H1 (cell line): Measurements from ENCODE around the gene PLAU. TPM values are rescaled to one million over a fixed set of nuclear protein-coding genes. Genes with fewer than 3 reads are reported as not detected.

ENCODE experiments used
- CTCF ChIA-PET: fragments of 300-600 bp; sonication (Branson Sonifier 250); formaldehyde crosslinking; loops from one replicate; lab custom pipeline; 2021; ENCODE audit not compliant: partially characterized antibody; lab: Charles Lee
- POLR2A ChIA-PET: fragments of 300-600 bp; sonication (Branson Sonifier 250); formaldehyde crosslinking; loops from one replicate; lab custom pipeline; 2021; ENCODE audit warnings: inconsistent platforms; ENCODE audit not compliant: partially characterized antibody; lab: Charles Lee
- DNase-seq, 2 experiments: peaks; one replicate each; pipeline versions ENCODE4 v3.0.0 to v3.0.0-alpha.2; 2010 to 2022; ENCODE audit warnings: low spot score in 2 of 2, low read depth in 1 of 2, mixed read lengths in 1 of 2
- FAIRE-seq: peaks from 2 replicates; lab custom pipeline; 2011; peaks lifted over from hg19 to GRCh38; lab: Jason Lieb, UNC
- H2AFZ ChIP-seq: 2 replicates; pipeline ENCODE4 v1.8.1; 2012; ENCODE audit warnings: low read length, inconsistent platforms
- H2AK5ac ChIP-seq: 2 replicates; pipeline ENCODE4 v1.6.1; 2013; ENCODE audit warnings: low read depth, low read length
- H2BK120ac ChIP-seq: replicated peaks from 2 replicates; pipeline ENCODE3; 2013; ENCODE audit warnings: low read depth, low read length, inconsistent platforms
- H2BK12ac ChIP-seq: 2 replicates; pipeline ENCODE4 v1.6.1; 2013; ENCODE audit warnings: low read depth, low read length
- H2BK15ac ChIP-seq: 2 replicates; pipeline ENCODE4 v1.6.1; 2013; ENCODE audit warnings: low read length
- H2BK20ac ChIP-seq: 2 replicates; pipeline ENCODE4 v1.6.1; 2013; ENCODE audit warnings: low read length
- H2BK5ac ChIP-seq: 2 replicates; pipeline ENCODE4 v1.6.1; 2013; ENCODE audit warnings: low read depth, low read length
- H3K14ac ChIP-seq: 2 replicates; pipeline ENCODE4 v1.6.1; 2013; ENCODE audit warnings: inconsistent platforms; ENCODE audit not compliant: insufficient read length
- H3K18ac ChIP-seq: 2 replicates; pipeline ENCODE4 v1.6.1; 2013; ENCODE audit warnings: low read length; ENCODE audit errors: extremely low read depth
- H3K23ac ChIP-seq: 2 replicates; pipeline ENCODE4 v1.6.1; 2013; ENCODE audit warnings: inconsistent platforms; ENCODE audit not compliant: insufficient read length
- H3K23me2 ChIP-seq: 2 replicates; pipeline ENCODE4 v1.6.1; 2013; ENCODE audit warnings: low read depth, low read length
- H3K27ac ChIP-seq: 2 replicates; pipeline ENCODE4 v1.6.1; 2011; ENCODE audit warnings: low read depth, low read length, inconsistent platforms
- H3K27me3 ChIP-seq, 4 experiments: replicated peaks in 1 of 4; 1 replicate in 1 of 4; 2 replicates in 3 of 4; pipeline versions ENCODE4 v1.6.1 to v1.8.1; 2011 to 2013; ENCODE audit warnings: low read length in 3 of 4, mild to moderate bottlenecking in 3 of 4, inconsistent platforms in 2 of 4, mixed read lengths in 2 of 4, moderate library complexity in 1 of 4; ENCODE audit not compliant: control insufficient read depth in 3 of 4, insufficient read depth in 3 of 4; ENCODE audit errors: extremely low read depth in 1 of 4
- H3K36me3 ChIP-seq, 4 experiments: 2 replicates each; pipeline versions ENCODE4 v1.6.1 to v1.8.1; 2011 to 2013; ENCODE audit warnings: mild to moderate bottlenecking in 4 of 4, low read length in 3 of 4, moderate library complexity in 2 of 4, control low read depth in 1 of 4, inconsistent platforms in 1 of 4; ENCODE audit not compliant: insufficient read depth in 4 of 4, control insufficient read depth in 2 of 4
- H3K4ac ChIP-seq: replicated peaks from 2 replicates; pipeline ENCODE3; 2013; ENCODE audit warnings: low read length, low read depth, mixed read lengths, inconsistent platforms; ENCODE audit not compliant: insufficient read length
- H3K4me1 ChIP-seq, 4 experiments: replicated peaks in 1 of 4; 1 replicate in 1 of 4; 2 replicates in 3 of 4; pipeline versions ENCODE4 v1.6.1 to v1.8.1; 2011 to 2013; ENCODE audit warnings: low read length in 3 of 4, inconsistent platforms in 2 of 4, mixed read lengths in 1 of 4; ENCODE audit not compliant: insufficient read depth in 4 of 4, control insufficient read depth in 3 of 4
- H3K4me2 ChIP-seq, 2 experiments: 2 replicates each; pipeline versions ENCODE4 v1.6.1 to v1.8.1; 2011 to 2013; ENCODE audit warnings: low read depth in 2 of 2, low read length in 2 of 2, control low read depth in 1 of 2, inconsistent platforms in 1 of 2, mild to moderate bottlenecking in 1 of 2; ENCODE audit not compliant: insufficient read depth in 1 of 2
- H3K4me3 ChIP-seq, 4 experiments: fragments of 200-600, 300-600 bp in 1 of 4; sonication (generic), shearing (Covaris generic), sonication (Bioruptor Twin) in 1 of 4; 2 replicates each; pipeline versions ENCODE4 v1.5.1 to v1.8.1; 2011 to 2016; ENCODE audit warnings: low read length in 4 of 4, low read depth in 3 of 4, control low read depth in 2 of 4, inconsistent platforms in 2 of 4, mild to moderate bottlenecking in 2 of 4, mixed read lengths in 1 of 4, moderate library complexity in 1 of 4; ENCODE audit not compliant: insufficient read depth in 2 of 4; ENCODE audit errors: extremely low read depth in 1 of 4
- H3K56ac ChIP-seq: replicated peaks from 2 replicates; pipeline ENCODE3; 2013; ENCODE audit warnings: low read depth, mild to moderate bottlenecking, mixed read lengths, low read length, inconsistent platforms; ENCODE audit not compliant: insufficient read length
- H3K79me1 ChIP-seq: 2 replicates; pipeline ENCODE4 v1.6.1; 2013; ENCODE audit warnings: low read depth, low read length, control low read depth
- H3K79me2 ChIP-seq, 2 experiments: 2 replicates each; pipeline versions ENCODE4 v1.6.1 to v1.8.1; 2012 to 2013; ENCODE audit warnings: low read length in 2 of 2, mild to moderate bottlenecking in 2 of 2, inconsistent platforms in 1 of 2; ENCODE audit not compliant: insufficient read depth in 2 of 2, control insufficient read depth in 1 of 2
- H3K9ac ChIP-seq, 4 experiments: replicated peaks in 1 of 4; 1 replicate in 1 of 4; 2 replicates in 3 of 4; pipeline versions ENCODE4 v1.6.1 to v1.8.1; 2011 to 2013; ENCODE audit warnings: low read depth in 3 of 4, low read length in 3 of 4, control low read depth in 2 of 4, mild to moderate bottlenecking in 2 of 4, moderate library complexity in 2 of 4, inconsistent platforms in 1 of 4; ENCODE audit errors: extremely low read depth in 1 of 4
- H3K9me3 ChIP-seq, 2 experiments: 2 replicates each; pipeline versions ENCODE4 v1.6.1 to v1.8.1; 2012 to 2013; ENCODE audit warnings: mild to moderate bottlenecking in 2 of 2, moderate library complexity in 2 of 2, control low read depth in 1 of 2, inconsistent platforms in 1 of 2, low read depth in 1 of 2, low read length in 1 of 2, mixed read lengths in 1 of 2; ENCODE audit not compliant: insufficient read depth in 2 of 2
- H4K20me1 ChIP-seq, 2 experiments: replicated peaks in 1 of 2; 2 replicates each; pipeline versions ENCODE3 to v1.8.1; 2011 to 2013; ENCODE audit warnings: inconsistent platforms in 2 of 2, low read length in 2 of 2, mild to moderate bottlenecking in 1 of 2; ENCODE audit not compliant: insufficient read depth in 2 of 2, control insufficient read depth in 1 of 2
- H4K5ac ChIP-seq: 2 replicates; pipeline ENCODE4 v1.6.1; 2013; ENCODE audit warnings: low read length, low read depth, mixed read lengths, inconsistent platforms; ENCODE audit not compliant: insufficient read length
- H4K8ac ChIP-seq: 2 replicates; pipeline ENCODE4 v1.8.0; 2013; ENCODE audit warnings: mild to moderate bottlenecking, moderate library complexity, low read length, inconsistent platforms; ENCODE audit not compliant: insufficient read depth; ENCODE audit errors: extremely low read depth
- H4K91ac ChIP-seq: replicated peaks from 2 replicates; pipeline ENCODE3; 2013; ENCODE audit warnings: low read length, mixed read lengths, inconsistent platforms; ENCODE audit not compliant: insufficient read length
- BRCA1 ChIP-seq: IDR thresholded peaks from 2 replicates; pipeline ENCODE4 v1.6.1; 2012; ENCODE audit warnings: low read depth, low read length, improper control_type of control experiment
- KDM4A ChIP-seq: IDR thresholded peaks from one replicate; pipeline ENCODE4 v1.7.1; 2012; ENCODE audit warnings: low read depth, mild to moderate bottlenecking, moderate library complexity, low read length, inconsistent platforms; ENCODE audit not compliant: severe bottlenecking
- MAX ChIP-seq: IDR thresholded peaks from 2 replicates; pipeline ENCODE4 v1.6.1; 2012; ENCODE audit warnings: inconsistent platforms
- POLR2AphosphoS5 ChIP-seq: IDR thresholded peaks from 2 replicates; pipeline ENCODE4 v1.6.1; 2011; ENCODE audit warnings: low read depth, low read length
- RNF2 ChIP-seq: fragments of 200-900, 300-1000 bp; sonication (generic); IDR thresholded peaks from 2 replicates; pipeline ENCODE4 v1.7.1; 2016; ENCODE audit warnings: borderline replicate concordance, low read depth, mild to moderate bottlenecking, antibody characterized with exemption, low read length; ENCODE audit not compliant: poor library complexity, severe bottlenecking; ENCODE audit errors: missing control alignments
- SAP30 ChIP-seq: fragments of 300-600 bp; sonication (generic); IDR thresholded peaks from 2 replicates; pipeline ENCODE4 v1.7.1; 2012; ENCODE audit warnings: low read length, moderate library complexity, mild to moderate bottlenecking, inconsistent platforms; ENCODE audit not compliant: insufficient read depth, insufficient replicate concordance
- USF2 ChIP-seq: IDR thresholded peaks from 2 replicates; pipeline ENCODE4 v1.6.1; 2011; ENCODE audit warnings: low read length, improper control_type of control experiment
- WGBS, 2 experiments: shearing (Covaris generic) in 1 of 2; methylation state at CpG; one replicate each; pipeline versions ENCODE4 v1.1.6 to v1.1.7; 2013 to 2015; ENCODE audit warnings: low lambda C conversion rate in 2 of 2, mixed read lengths in 2 of 2, inconsistent platforms in 1 of 2, low coverage in 1 of 2, missing lambda C conversion rate in 1 of 2; ENCODE audit not compliant: insufficient replicate concordance in 2 of 2, insufficient coverage in 1 of 2, insufficient read length in 1 of 2; ENCODE audit errors: extremely low coverage in 1 of 2, missing lambda C conversion rate in 1 of 2; 5-methylcytosine and 5-hydroxymethylcytosine counted together
- polyA plus RNA-seq, 7 experiments: library from polyadenylated mRNA; depleted of rRNA in 3 of 7; stranded (reverse) in 5 of 7; unstranded in 2 of 7; fragments of >200 nt in 5 of 7; fragments of 200-250 nt in 2 of 7; gene quantifications; 1 replicate in 5 of 7; 2 replicates in 1 of 7; 4 replicates in 1 of 7; pipeline versions ENCODE4 v1.2.1 to v1.2.3, GENCODE V29; 2011 to 2013; ENCODE audit warnings: missing spikeins in 2 of 7, mixed read lengths in 2 of 7
- total RNA-seq: library from RNA; stranded (reverse); fragmentation: NEBNext Ultra II Directional; extraction: Animal tissue kit (Norgen Biotek cat#: 25700); gene quantifications from 2 replicates; pipeline ENCODE4 v1.2.1, GENCODE V29; 2021

The PLAU gene
- total and polyA plus RNA-seq, 2 of the 8 experiments (the other 6 are each of a cell fraction or from before 2014, with no cell fraction given), result 16.2 to 26.1 TPM

- no peak overlapping the region for H4K91ac ChIP-seq
- no peaks in the 10 kb centered on the region for H3K9me3 ChIP-seq
- H3K4ac ChIP-seq, result no peak overlapping the region
- H3K14ac ChIP-seq, result no peak overlapping the region
- H2BK12ac ChIP-seq, result no peak overlapping the region
- no peak overlapping the region for H2BK5ac ChIP-seq
- H3K56ac ChIP-seq, result no peak overlapping the region
- H2BK120ac ChIP-seq, result no peak overlapping the region
- H3K4me1 ChIP-seq, result peaks cover 0 to 5% (median 2%) of the 10 kb centered on the region in 4 experiments; a peak in 3 of 7 replicates
- no peaks in the 10 kb centered on the region for H3K79me2 ChIP-seq
- H3K18ac ChIP-seq, result no peak overlapping the region
- POLR2A ChIA-PET, result no interaction called here
- no peak overlapping the region for H3K27ac ChIP-seq
- 76% methylated on average over 6 of the region's 6 CpGs; no CpG with 5 or more reads in 1 of the 2 experiments for WGBS, 2 experiments
- no peak for DNase-seq
- H3K27me3 ChIP-seq, result no peaks in the 10 kb centered on the region; a peak in 1 of 7 replicates
- H2BK20ac ChIP-seq, result no peak overlapping the region
- no peak overlapping the region for H2AK5ac ChIP-seq
- H4K5ac ChIP-seq, result no peak overlapping the region
- FAIRE-seq, result no peak
- no peak overlapping the region for H3K9ac ChIP-seq
- no peaks in the 10 kb centered on the region for H3K23me2 ChIP-seq
- H3K4me2 ChIP-seq, result no peak overlapping the region
- no peak overlapping the region for H2AFZ ChIP-seq
- H3K23ac ChIP-seq, result no peak overlapping the region
- no peaks in the 10 kb centered on the region for H3K36me3 ChIP-seq
- CTCF ChIA-PET, result interaction anchor here (1.4 to 27.0 kb wide), 5 partner anchors 7 to 35 kb away, joined by 6 to 681 read pairs (median 14); no protein-coding TSS in a partner anchor
- H4K8ac ChIP-seq, result no peak overlapping the region
- no peak overlapping the region for H3K4me3 ChIP-seq
- H4K20me1 ChIP-seq, result no peaks in the 10 kb centered on the region
- H3K79me1 ChIP-seq, result no peaks in the 10 kb centered on the region
- H2BK15ac ChIP-seq, result no peak overlapping the region
- TF ChIP-seq SAP30, result no peak
- no peak for TF ChIP-seq MAX
- TF ChIP-seq KDM4A, result no peak
- TF ChIP-seq POLR2AphosphoS5, result no peak
- TF ChIP-seq USF2, result no peak
- TF ChIP-seq BRCA1, result no peak
- TF ChIP-seq RNF2, result no peak
Observed at GRCh38 chr10:73901261-73901660, 9.7 kb upstream of the PLAU start.
